PC-3 (cell line): ENCODE data around the gene PKP2. TPM values are rescaled to one million over a fixed set of nuclear protein-coding genes. Genes with fewer than 3 reads are reported as not detected.

Experiments
- ATAC-seq: fragments of 200-7000 bp; cut with Tn5 transposase; 2 replicates; pipeline ENCODE4 v1.9.1; 2020; ENCODE audit warnings: mild to moderate bottlenecking, moderate library complexity
- BruUV-seq: library from RNA; stranded (reverse); fragments of 400-500 nt; replicated peaks from 2 replicates; lab custom pipeline; 2021; lab: Mats Ljungman, UMichigan
- CTCF ChIA-PET: fragments of 300-600 bp; sonication (Branson Sonifier 250); formaldehyde crosslinking; loops from one replicate; lab custom pipeline; 2022; ENCODE audit warnings: antibody characterized with exemption; lab: Charles Lee
- POLR2A ChIA-PET: fragments of 300-600 bp; sonication (Branson Sonifier 250); formaldehyde crosslinking; loops from one replicate; lab custom pipeline; 2022; ENCODE audit warnings: antibody characterized with exemption; ENCODE audit not compliant: unreplicated experiment; lab: Charles Lee
- DNase-seq: peaks from one replicate; pipeline ENCODE4 v3.0.0-alpha.2; 2015
- H2AFZ ChIP-seq: fragments of 300-600 bp; sonication (generic); 2 replicates; pipeline ENCODE4 v1.6.0; 2016; ENCODE audit warnings: antibody characterized with exemption, low read length
- H3F3A ChIP-seq: fragments of 300-600 bp; sonication (generic); one replicate; pipeline ENCODE4 v1.6.0; 2017; ENCODE audit warnings: antibody characterized with exemption, low read length, control low read depth, mild to moderate bottlenecking; ENCODE audit not compliant: unreplicated experiment
- H3K27ac ChIP-seq: fragments of 300-600 bp; sonication (generic); 2 replicates; pipeline ENCODE4 v1.5.1; 2016; ENCODE audit warnings: mild to moderate bottlenecking, low read length
- H3K27me3 ChIP-seq: fragments of 300-600 bp; sonication (generic); 2 replicates; pipeline ENCODE4 v1.6.1; 2016; ENCODE audit warnings: low read length, mixed read lengths
- H3K36me3 ChIP-seq: fragments of 300-600 bp; sonication (generic); 2 replicates; pipeline ENCODE4 v1.6.1; 2016; ENCODE audit warnings: low read depth, mixed run types, low read length, mixed read lengths
- H3K4me1 ChIP-seq: fragments of 300-600 bp; sonication (generic); 2 replicates; pipeline ENCODE4 v1.5.1; 2016; ENCODE audit warnings: low read length; ENCODE audit not compliant: insufficient read depth
- H3K4me2 ChIP-seq: fragments of 300-600 bp; sonication (generic); 2 replicates; pipeline ENCODE4 v1.6.0; 2016; ENCODE audit warnings: low read length
- H3K4me3 ChIP-seq: fragments of 300-600 bp; sonication (generic); 2 replicates; pipeline ENCODE4 v1.5.1; 2016; ENCODE audit warnings: mild to moderate bottlenecking, low read length, mixed read lengths
- H3K79me2 ChIP-seq: fragments of 300-600 bp; sonication (generic); 2 replicates; pipeline ENCODE4 v1.6.1; 2017; ENCODE audit warnings: low read length, mixed read lengths
- H3K9ac ChIP-seq: fragments of 300-600 bp; sonication (generic); 2 replicates; pipeline ENCODE4 v1.6.0; 2016; ENCODE audit warnings: mild to moderate bottlenecking, low read length
- H3K9me2 ChIP-seq: fragments of 300-600 bp; sonication (generic); replicated peaks from 2 replicates; pipeline ENCODE4 v1.6.1; 2016; ENCODE audit warnings: mixed run types, low read length, mixed read lengths
- H3K9me3 ChIP-seq: fragments of 300-600 bp; sonication (generic); 2 replicates; pipeline ENCODE4 v1.6.1; 2016; ENCODE audit warnings: low read length, mixed read lengths
- H4K20me1 ChIP-seq: fragments of 300-600 bp; sonication (generic); 2 replicates; pipeline ENCODE4 v1.6.1; 2016; ENCODE audit warnings: low read length, mixed read lengths
- CTCF ChIP-seq: fragments of 300-600 bp; sonication (generic); conservative IDR thresholded peaks from 2 replicates; pipeline ENCODE4 v1.5.1; 2017; ENCODE audit warnings: antibody characterized with exemption, low read depth, mild to moderate bottlenecking, low read length
- EZH2 ChIP-seq: fragments of 300-600 bp; sonication (generic); IDR thresholded peaks from one replicate; pipeline ENCODE4 v1.6.1; 2017; ENCODE audit warnings: antibody characterized with exemption, mild to moderate bottlenecking, low read length; ENCODE audit not compliant: unreplicated experiment
- EZH2phosphoT487 ChIP-seq: fragments of 300-600 bp; sonication (generic); IDR thresholded peaks from 2 replicates; pipeline ENCODE4 v1.6.1; 2018; ENCODE audit warnings: mild to moderate bottlenecking, antibody characterized with exemption, low read length, borderline replicate concordance
- intact Hi-C: fragments of 100-400 bp; cut with micrococcal nuclease; formaldehyde crosslinking; loops from 2 replicates; pipeline ENCODE4 v1.9.0; 2023
- total RNA-seq: library from RNA; depleted of rRNA; stranded (reverse); fragments of >200 nt; gene quantifications from 2 replicates; pipeline ENCODE4 v1.2.3, GENCODE V29; 2014

PKP2 gene
- total RNA-seq, 1 experiment from 2014 or later = 12.7 TPM

DNA sequence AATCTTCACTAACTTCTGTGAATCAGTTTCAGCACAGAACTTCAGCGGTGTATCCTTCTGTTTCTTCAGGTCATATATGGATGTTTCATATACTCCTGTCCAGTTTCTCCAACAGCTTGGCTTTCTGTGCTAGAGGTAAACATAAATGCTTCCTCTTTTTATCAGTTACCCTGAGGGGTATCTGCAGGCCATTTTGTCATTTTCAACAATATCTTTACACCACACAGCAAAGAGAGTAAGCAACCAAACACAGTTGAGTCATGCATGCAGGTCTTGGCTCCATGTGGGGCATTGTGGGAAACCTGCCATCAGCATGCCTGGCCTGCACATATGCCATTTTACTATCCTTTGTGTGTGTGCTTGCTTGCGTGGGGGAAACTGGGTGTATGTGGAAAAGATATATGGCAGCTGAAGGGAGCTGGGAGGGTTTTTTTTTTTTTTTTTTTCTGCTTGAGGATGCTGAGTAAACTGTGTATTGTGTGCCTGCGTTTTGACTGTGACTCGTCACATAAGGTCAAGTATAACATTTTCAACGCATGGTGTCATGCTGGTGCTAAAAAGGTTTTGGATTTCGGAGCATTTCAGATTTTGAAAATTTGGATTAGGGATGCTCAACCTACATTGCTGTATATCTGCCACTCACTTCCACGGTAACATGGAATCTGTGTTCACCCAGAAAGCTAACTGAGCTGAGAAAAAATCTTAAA lies 84.7 kb downstream of the PKP2 start:
- peak; percentile 52 for DNase-seq

GRCh38 chr12:32809846-32810245 lies 86.7 kb downstream of the PKP2 start:
- H3K4me1 ChIP-seq = peaks cover 10% of the 10 kb centered on the region; the same call in 1 of the 2 replicates
- CTCF ChIA-PET = no interaction called here

More for the DNA sequence above, 84.7 kb downstream of the PKP2 start:
- ATAC-seq = peak; percentile 59
- Histone ChIP-seq H3K4me3 (no peak overlapping the region), H3K27me3 (no peaks in the 10 kb centered on the region), H3K4me1 (peaks cover 10% of the 10 kb centered on the region; the same call in 1 of the 2 replicates), H3K4me2 (no peak overlapping the region), H3K9me3 (no peaks in the 10 kb centered on the region), H2AFZ (no peak overlapping the region), H3K27ac (no peak overlapping the region), H3K79me2 (no peaks in the 10 kb centered on the region), H3K9ac (no peak overlapping the region), H3F3A (no peaks in the 10 kb centered on the region), H3K9me2 (no peaks in the 10 kb centered on the region), H3K36me3 (no peaks in the 10 kb centered on the region), H4K20me1 (no peaks in the 10 kb centered on the region)
- POLR2A ChIA-PET = no interaction called here
- intact Hi-C loops = no loop called here
- CTCF ChIA-PET = interaction anchor here (0.6 kb wide), 1 partner anchor 65 kb away, joined by 5 read pairs; no protein-coding TSS in a partner anchor
- no TSS peak for BruUV-seq
- TF ChIP-seq CTCF (no peak), EZH2phosphoT487 (no peak), EZH2 (no peak)

More at GRCh38 chr12:32809846-32810245, 86.7 kb downstream of the PKP2 start:
- Histone ChIP-seq H3K9me3 (no peaks in the 10 kb centered on the region), H3K4me3 (no peak overlapping the region), H3K27ac (no peak overlapping the region), H3F3A (no peaks in the 10 kb centered on the region), H2AFZ (no peak overlapping the region), H3K9ac (no peak overlapping the region), H3K79me2 (no peaks in the 10 kb centered on the region), H4K20me1 (no peaks in the 10 kb centered on the region), H3K4me2 (no peak overlapping the region), H3K27me3 (no peaks in the 10 kb centered on the region), H3K36me3 (no peaks in the 10 kb centered on the region), H3K9me2 (no peaks in the 10 kb centered on the region)
- DNase-seq (no peak), ATAC-seq (no peak)
- no peak for TF ChIP-seq CTCF
- TF ChIP-seq EZH2 = no peak
- TF ChIP-seq EZH2phosphoT487 = no peak
- POLR2A ChIA-PET = no interaction called here
- no TSS peak for BruUV-seq
- intact Hi-C loops = no loop called here
